ENCODE measurements around the gene NUAK2.

The NUAK2 gene

GRCh38 chr1:205321162-205321958 is at the start of gene NUAK2:
Gene NUAK2 (minus strand): TSS chr1:205321745. CDS start chr1:205321628, 117 bp downstream.
- H3K27ac ChIP-seq = peak within 1 kb of the TSS; percentile 72

DNA sequence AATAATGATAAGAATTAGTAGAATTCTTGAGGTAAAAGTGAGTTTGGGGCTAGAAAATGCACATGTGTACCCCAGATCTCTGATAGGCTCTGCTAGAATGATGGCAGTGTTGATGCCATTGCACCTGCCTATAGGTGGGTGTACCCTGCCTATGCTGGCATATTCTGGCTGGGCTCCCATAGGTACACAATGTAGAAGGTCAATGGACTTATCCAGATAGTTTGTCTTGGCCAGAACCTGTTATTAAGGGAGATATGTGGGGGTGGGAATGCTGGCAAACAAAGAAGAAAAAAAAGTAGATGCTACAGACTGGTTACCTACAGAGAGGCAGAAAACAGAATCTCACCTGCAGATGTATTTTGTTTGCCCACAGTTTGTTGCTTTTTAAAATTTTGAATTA is 49.2 kb upstream of the NUAK2 start:
- no peak overlapping the region for H3K4me2 ChIP-seq (ENCODE audit: low read length)
- peaks cover 29% of the 10 kb centered on the region for H3K4me1 ChIP-seq
- H3K36me3 ChIP-seq (ENCODE audit: control insufficient read depth, insufficient read depth, low read length) = no peaks in the 10 kb centered on the region
- no peak overlapping the region for H3K27ac ChIP-seq
- no peak overlapping the region for H2AFZ ChIP-seq
- no peaks in the 10 kb centered on the region for H3K9me3 ChIP-seq (ENCODE audit: control insufficient read depth, low read length)
- no peaks in the 10 kb centered on the region for H3K27me3 ChIP-seq (ENCODE audit: control insufficient read depth, insufficient read depth, low read length)
- H3K4me3 ChIP-seq (ENCODE audit: low read depth, low read length) = no peak overlapping the region
- H3K9ac ChIP-seq = no peak overlapping the region
- H3K79me2 ChIP-seq = no peaks in the 10 kb centered on the region
- TF ChIP-seq, protein P1, sequence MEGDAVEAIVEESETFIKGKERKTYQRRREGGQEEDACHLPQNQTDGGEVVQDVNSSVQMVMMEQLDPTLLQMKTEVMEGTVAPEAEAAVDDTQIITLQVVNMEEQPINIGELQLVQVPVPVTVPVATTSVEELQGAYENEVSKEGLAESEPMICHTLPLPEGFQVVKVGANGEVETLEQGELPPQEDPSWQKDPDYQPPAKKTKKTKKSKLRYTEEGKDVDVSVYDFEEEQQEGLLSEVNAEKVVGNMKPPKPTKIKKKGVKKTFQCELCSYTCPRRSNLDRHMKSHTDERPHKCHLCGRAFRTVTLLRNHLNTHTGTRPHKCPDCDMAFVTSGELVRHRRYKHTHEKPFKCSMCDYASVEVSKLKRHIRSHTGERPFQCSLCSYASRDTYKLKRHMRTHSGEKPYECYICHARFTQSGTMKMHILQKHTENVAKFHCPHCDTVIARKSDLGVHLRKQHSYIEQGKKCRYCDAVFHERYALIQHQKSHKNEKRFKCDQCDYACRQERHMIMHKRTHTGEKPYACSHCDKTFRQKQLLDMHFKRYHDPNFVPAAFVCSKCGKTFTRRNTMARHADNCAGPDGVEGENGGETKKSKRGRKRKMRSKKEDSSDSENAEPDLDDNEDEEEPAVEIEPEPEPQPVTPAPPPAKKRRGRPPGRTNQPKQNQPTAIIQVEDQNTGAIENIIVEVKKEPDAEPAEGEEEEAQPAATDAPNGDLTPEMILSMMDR (IDR thresholded peaks at IDR 0.05) = no peak

More at GRCh38 chr1:205321162-205321958, at the start of gene NUAK2:
- Histone ChIP-seq H2AFZ (peak within 1 kb of the TSS; percentile 89), H3K27me3 (ENCODE audit: control insufficient read depth, insufficient read depth, low read length) (no peaks in the 10 kb centered on the region), H3K4me1 (peaks cover 14% of the 10 kb centered on the region), H3K79me2 (no peaks in the 10 kb centered on the region), H3K9ac (no peak within 1 kb of the TSS), H3K4me3 (ENCODE audit: low read depth, low read length) (peak within 1 kb of the TSS; percentile 82), H3K9me3 (ENCODE audit: control insufficient read depth, low read length) (no peaks in the 10 kb centered on the region), H3K36me3 (ENCODE audit: control insufficient read depth, insufficient read depth, low read length) (no peaks in the 10 kb centered on the region), H3K4me2 (ENCODE audit: low read length) (peak within 1 kb of the TSS; percentile 96)
- TF ChIP-seq, protein P1 (IDR thresholded peaks at IDR 0.05) = peak; percentile 26

- H3K9me3 ChIP-seq (ENCODE audit: control insufficient read depth, low read length) = no peaks in the 10 kb centered on the region
- H3K27me3 ChIP-seq (ENCODE audit: control insufficient read depth, insufficient read depth, low read length) = no peaks in the 10 kb centered on the region
- H3K27ac ChIP-seq = peak overlapping the region; percentile 72
- no peak overlapping the region for H3K9ac ChIP-seq
- peak overlapping the region; percentile 25 for H2AFZ ChIP-seq
- no peaks in the 10 kb centered on the region for H3K36me3 ChIP-seq (ENCODE audit: control insufficient read depth, insufficient read depth, low read length)
- TF ChIP-seq, protein P1 (IDR thresholded peaks at IDR 0.05) = no peak
- peaks cover 28% of the 10 kb centered on the region for H3K4me1 ChIP-seq
- no peak overlapping the region for H3K4me2 ChIP-seq (ENCODE audit: low read length)
- no peak overlapping the region for H3K4me3 ChIP-seq (ENCODE audit: low read depth, low read length)
- H3K79me2 ChIP-seq = no peaks in the 10 kb centered on the region
Measured at GRCh38 chr1:205369701-205370123, 48.2 kb upstream of the NUAK2 start.

GRCh38 chr1:205368478-205368877 is 46.9 kb upstream of the NUAK2 start:
- Histone ChIP-seq H3K4me1 (peaks cover 19% of the 10 kb centered on the region), H3K9ac (no peak overlapping the region), H3K27me3 (ENCODE audit: control insufficient read depth, insufficient read depth, low read length) (no peaks in the 10 kb centered on the region), H3K9me3 (ENCODE audit: control insufficient read depth, low read length) (no peaks in the 10 kb centered on the region), H3K4me2 (ENCODE audit: low read length) (no peak overlapping the region), H3K79me2 (no peaks in the 10 kb centered on the region), H3K27ac (no peak overlapping the region), H3K36me3 (ENCODE audit: control insufficient read depth, insufficient read depth, low read length) (no peaks in the 10 kb centered on the region), H2AFZ (no peak overlapping the region), H3K4me3 (ENCODE audit: low read depth, low read length) (no peak overlapping the region)
- TF ChIP-seq, protein P1 (IDR thresholded peaks at IDR 0.05) = no peak

All from parathyroid adenoma (tissue), 2 donors.